Tongue (tissue), 2 donors: ENCODE measurements around the gene TMEM119. TPM values are rescaled to one million over a fixed set of nuclear protein-coding genes. Genes with fewer than 3 reads are reported as not detected.
"Not testable (repeated sequence)": the region's sequence is repeated elsewhere in the genome, so short reads cannot be mapped to it uniquely, and the experiment has no call there.

Experiments used
- DNase-seq: peaks from one replicate; pipeline ENCODE4 v3.0.0-alpha.2; 2015
- total RNA-seq: library from RNA; depleted of rRNA; stranded (reverse); fragments of >200 nt; gene quantifications from one replicate; pipeline ENCODE4 v1.2.3, GENCODE V29; 2014

Gene TMEM119
- total RNA-seq, 1 donor from 2014 or later: 42.0 TPM

- DNase-seq: no peak
These were observed 32.7 kb downstream of the TMEM119 start for GRCh38 chr12:108565146-108565545.

- DNase-seq: no peak
These were observed 33.2 kb downstream of the TMEM119 start for GRCh38 chr12:108564724-108565123.

DNA sequence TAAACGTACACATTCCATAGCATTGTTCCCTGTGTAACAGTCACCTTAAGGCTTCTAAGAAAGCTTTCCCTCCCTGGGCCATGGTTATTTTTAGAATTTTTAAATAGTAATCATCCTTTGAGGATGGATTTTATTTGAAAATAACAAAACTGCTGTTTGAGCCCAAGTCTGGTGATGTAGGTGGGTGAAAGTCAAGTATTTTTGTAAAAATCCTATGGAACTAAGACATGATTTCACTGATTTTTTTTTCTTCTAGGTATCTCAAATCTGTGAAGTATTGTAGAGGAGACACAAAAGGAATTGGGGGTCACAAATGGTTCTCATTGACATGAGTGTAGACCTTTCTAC is 34.1 kb downstream of the TMEM119 start:
- no peak for DNase-seq

DNA sequence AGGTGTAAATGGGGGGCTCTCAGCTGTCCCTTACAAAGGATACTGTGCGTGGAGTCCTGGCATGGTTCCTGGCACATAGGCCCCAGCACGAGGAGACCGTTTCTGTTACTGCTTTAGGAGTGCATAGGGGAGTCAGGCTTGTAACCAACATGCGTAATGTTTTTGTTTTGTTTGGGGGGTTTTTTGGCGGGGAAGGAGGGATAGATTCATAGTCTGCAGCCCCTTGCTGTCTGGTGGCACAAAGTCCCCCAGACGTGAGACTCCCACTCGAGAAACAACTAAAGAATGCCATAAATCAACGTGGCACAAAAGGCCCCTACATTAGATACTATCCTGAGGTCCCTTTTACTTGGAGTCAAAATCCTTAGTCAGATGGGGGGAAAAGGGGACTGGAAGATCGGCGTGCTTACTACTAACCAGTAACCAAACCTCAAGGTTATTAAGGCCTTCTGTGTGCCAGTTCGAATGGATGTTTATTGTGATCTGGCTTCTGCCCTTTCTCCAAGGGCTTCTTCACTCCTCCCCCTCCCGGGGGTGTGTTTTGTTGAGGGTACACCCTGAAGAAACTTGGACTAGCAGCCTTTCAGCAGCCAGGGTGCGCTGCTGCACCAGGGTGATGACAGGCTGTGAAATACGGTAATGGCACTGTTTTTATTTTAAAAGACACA is 34.6 kb downstream of the TMEM119 start:
- peak; percentile 95 for DNase-seq

DNA sequence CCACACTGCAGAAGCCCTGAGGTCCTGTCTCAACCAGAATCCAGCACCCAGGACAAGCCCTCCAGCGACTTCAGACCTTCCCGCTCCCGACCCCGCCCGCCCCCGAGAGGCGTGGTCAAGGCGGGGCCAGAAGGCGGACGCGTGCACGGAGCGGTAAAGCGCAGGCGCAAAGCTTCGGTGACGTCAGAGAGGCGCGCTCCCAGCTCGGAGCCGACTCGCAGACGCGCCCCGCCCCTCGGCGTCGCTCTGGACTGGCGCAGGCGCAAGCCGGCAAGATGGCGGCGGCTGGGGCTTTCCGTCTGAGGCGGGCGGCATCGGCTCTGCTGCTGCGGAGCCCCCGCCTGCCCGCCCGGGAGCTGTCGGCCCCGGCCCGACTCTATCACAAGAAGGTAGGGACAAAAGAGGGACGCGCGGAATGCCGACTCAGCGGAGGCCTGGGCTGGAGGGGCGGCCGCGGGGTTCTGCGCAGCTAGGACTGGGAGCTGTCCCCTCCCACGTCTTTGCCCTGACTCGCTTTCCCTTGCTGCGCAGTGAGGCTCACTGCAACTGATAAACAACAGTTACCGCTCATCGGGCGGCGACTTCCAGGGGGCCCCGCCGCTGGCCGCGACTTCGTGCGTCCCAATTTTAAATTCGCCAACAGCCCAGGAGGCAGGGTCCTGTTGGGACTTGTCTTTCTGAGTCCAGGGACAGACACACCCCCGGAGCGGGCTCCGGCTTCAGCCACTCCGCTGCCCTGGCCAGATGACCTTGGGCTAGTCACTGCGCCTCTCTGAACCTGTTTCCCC is 35.3 kb downstream of the TMEM119 start, which contains the start of gene ISCU:
TSS of gene ISCU (plus strand) at position 249 of the 788 bp plus-strand sequence. CDS start at position 276, 27 bp downstream.
- DNase-seq: peak; percentile 99

DNA sequence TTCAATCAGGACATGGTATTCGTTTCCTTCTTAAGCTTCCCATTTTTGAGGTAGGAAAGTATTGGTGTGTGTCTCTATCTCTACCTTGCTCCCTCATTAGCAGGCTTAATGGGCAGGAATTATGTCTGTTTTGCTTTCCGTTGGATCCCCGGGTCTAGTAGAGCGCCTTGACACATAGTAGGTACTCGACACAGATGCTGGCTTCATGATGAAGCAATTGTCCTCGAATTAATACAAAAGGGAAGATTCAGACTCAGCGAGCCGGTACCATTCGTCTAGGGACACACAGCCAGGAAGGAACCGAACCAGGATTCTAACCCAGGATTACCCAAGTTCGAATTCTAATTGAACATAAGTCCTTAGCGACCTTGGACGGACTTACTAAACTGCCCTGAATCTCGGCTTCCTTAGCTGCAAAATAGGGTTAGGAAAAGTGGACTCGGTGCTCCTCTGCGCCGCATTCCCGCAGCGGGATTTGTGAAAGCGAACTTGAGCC is 36.0 kb downstream of the TMEM119 start:
- no peak for DNase-seq

DNA sequence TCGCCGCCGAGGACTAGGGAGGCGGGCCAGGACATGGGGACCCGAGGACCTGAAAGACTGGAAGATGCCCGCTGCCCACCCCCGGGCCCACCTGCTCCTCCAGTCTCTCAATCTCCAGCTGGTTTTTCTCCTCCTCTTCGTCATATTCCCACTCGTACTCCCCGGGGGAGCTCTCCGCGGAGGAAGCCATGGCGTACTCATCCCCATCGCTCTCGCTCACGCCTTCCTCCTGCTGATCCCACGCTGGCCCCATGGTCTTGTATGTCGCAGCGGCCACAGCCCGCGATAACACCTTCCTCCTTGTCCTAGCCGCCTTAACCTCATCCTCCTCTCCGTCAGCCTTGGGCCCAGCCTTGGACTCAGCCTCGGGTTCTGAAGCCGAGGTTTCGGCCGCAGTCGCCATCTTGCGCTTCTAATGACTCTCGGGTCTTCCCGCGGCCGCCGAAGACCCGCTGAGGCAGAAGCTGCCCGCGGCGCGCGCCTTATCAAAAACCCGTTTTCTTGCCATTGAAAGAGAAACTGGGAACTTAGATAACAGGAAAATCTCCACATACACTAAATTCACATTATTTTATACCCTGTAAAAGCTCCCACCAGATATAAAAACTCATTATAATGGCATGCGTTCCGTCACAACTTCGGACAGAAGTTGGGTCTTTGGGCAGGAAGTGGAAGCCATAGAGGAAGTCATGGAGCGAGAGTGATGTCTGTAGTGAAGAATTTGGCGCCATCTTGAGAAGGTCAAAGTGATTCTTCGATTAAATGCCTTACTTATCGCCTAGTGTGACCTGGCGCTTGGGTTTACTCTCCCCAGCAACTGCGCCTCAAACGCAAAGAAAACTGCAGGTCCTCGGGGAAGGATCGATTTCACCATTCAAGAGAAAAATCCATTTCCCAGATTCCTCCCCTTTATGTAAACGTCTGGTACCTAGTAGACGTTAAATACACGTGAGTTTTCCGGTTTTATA is 36.8 kb downstream of the TMEM119 start, which contains the start of gene SART3:
TSS of gene SART3 (minus strand) at position 422 of the 968 bp plus-strand sequence. CDS start at position 403, 19 bp downstream.
- DNase-seq: peak; percentile 95

DNA sequence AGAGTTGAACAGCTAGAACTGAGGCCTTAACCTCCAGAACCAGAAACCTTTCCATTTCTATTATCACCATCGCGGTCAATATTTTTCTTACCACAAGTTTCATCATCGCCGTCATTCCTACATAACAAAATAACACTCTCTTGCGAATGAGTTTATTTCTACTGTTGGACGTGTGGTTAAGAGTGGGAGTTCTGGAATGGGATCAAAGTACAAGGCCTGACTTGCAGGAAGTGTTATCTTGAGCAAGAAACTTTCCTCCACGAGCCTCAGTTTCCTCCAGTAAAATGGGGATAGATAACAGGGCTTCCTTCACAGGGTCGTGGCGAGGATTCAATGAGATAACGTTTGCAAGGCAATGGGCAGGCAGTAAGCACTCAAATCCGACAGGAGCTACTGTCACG is 37.6 kb downstream of the TMEM119 start:
- peak; percentile 9 for DNase-seq

- DNase-seq: no peak
These were observed 38.1 kb downstream of the TMEM119 start for GRCh38 chr12:108559748-108560147.

GRCh38 chr12:108559007-108559655 is 38.8 kb downstream of the TMEM119 start:
- DNase-seq: no peak

- not testable (repeated sequence) for DNase-seq
These were observed 42.5 kb downstream of the TMEM119 start for GRCh38 chr12:108555383-108555782.

DNA sequence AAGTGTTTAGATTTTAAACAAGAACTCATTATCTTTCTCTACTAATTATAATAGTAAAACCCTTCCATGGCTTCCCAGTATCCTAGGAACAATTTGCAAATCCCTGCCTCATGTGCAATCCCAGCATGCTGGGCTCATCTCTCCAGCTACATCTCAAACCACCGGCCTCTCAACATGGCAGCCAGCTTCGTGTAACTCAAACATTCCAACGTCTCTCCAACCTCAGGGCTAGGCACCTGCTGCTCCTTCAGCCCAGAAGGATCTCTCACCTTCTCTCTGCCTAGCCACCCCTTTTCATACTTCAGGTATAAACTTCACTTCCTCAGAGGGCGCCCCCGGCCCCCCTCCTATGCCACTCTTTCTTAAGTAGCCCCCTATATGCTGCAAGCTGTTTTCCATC is 44.1 kb downstream of the TMEM119 start:
- DNase-seq: no peak

GRCh38 chr12:108551535-108551934 is 46.3 kb downstream of the TMEM119 start:
- no peak for DNase-seq

DNA sequence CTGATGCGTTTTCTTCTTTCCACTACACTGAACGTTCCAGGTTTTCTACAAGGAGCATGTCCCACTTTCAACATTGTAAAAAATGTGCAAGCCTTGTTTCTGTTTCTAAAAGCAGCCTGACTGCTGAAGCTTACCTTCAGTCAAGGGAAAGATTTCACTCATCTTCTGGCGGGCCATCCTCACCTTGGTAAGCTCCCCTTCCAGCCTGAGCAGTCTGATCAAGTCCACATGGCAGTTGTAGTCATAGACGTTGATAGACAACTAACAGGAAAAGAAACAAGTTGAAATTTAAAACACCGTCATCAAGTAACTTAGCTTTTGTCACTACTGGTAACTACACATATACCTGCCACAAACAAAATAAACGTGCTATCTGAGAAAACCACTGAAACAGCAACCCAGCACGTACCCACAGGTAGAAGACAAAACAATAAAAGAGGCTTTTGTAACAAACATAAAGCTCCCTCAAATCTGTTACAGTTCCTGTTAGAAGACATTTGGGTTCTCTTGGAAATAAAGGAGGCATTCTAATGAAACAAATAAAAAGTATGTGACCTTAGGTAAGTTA is 48.8 kb downstream of the TMEM119 start:
- DNase-seq: no peak

GRCh38 chr12:108547686-108548085 is 50.2 kb downstream of the TMEM119 start:
- DNase-seq: no peak

- no peak for DNase-seq
These were observed 54.2 kb downstream of the TMEM119 start for GRCh38 chr12:108543652-108544051.

- no peak for DNase-seq
These were observed 55.6 kb downstream of the TMEM119 start for GRCh38 chr12:108542320-108542719.
